HCT116 (cell line): ENCODE measurements around the gene CAPZB. TPM values are rescaled to one million over a fixed set of nuclear protein-coding genes. Genes with fewer than 3 reads are reported as not detected.

Experiments used
- ATAC-seq: fragments of 200-7000 bp; cut with Tn5 transposase; 2 replicates; pipeline ENCODE4 v1.9.1; 2020; ENCODE audit warnings: mild to moderate bottlenecking, moderate library complexity
- BruUV-seq: library from RNA; stranded (reverse); fragments of 400-500 nt; replicated peaks from 2 replicates; lab custom pipeline; 2021; lab: Mats Ljungman, UMichigan
- CTCF ChIA-PET: fragments of 300-600 bp; sonication (Branson Sonifier 250); formaldehyde crosslinking; loops from one replicate; lab custom pipeline; 2021; ENCODE audit warnings: antibody characterized with exemption; lab: Charles Lee
- POLR2A ChIA-PET: fragments of 300-600, 350-600 bp; sonication (Branson Sonifier 250); formaldehyde crosslinking; loops from one replicate; lab custom pipeline; 2021; ENCODE audit warnings: antibody characterized with exemption; lab: Charles Lee
- RAD21 ChIA-PET, 2 experiments: fragments of 300-600 bp; sonication (Branson Sonifier 250); formaldehyde crosslinking; loops; one replicate each; lab custom pipeline; 2023; ENCODE audit warnings: low total read pairs in 2 of 2; ENCODE audit not compliant: uncharacterized antibody in 2 of 2, unreplicated experiment in 2 of 2, low non-redundant PET in 1 of 2; lab: Charles Lee
- DNase-seq: peaks from one replicate; pipeline ENCODE4 v3.0.0-alpha.2; 2010; ENCODE audit warnings: low read depth, low spot score
- H2AFZ ChIP-seq: fragments of 200-600 bp; shearing (Covaris generic), sonication (generic); 2 replicates; pipeline ENCODE4 v1.6.1; 2017; ENCODE audit warnings: low read depth, mixed run types, mixed read lengths, antibody characterized with exemption, low read length; ENCODE audit not compliant: poor library complexity, severe bottlenecking
- H3K27ac ChIP-seq: 2 replicates; pipeline ENCODE4 v1.5.1; 2012; ENCODE audit warnings: low read depth, low read length
- H3K27me3 ChIP-seq: fragments of 200-600 bp; sonication (generic); 2 replicates; pipeline ENCODE4 v1.6.1; 2016; ENCODE audit warnings: mixed run types, low read length, mixed read lengths; ENCODE audit not compliant: insufficient read depth
- H3K36me3 ChIP-seq, 2 experiments: fragments of 200-500 bp in 1 of 2; fragments of 200-600 bp in 1 of 2; sonication (Bioruptor generic) in 1 of 2; sonication (generic) in 1 of 2; 2 replicates each; pipeline versions ENCODE4 v1.5.1 to v1.6.1; 2014 to 2016; ENCODE audit warnings: low read length in 2 of 2, inconsistent platforms in 1 of 2, mixed read lengths in 1 of 2, mixed run types in 1 of 2; ENCODE audit not compliant: insufficient read depth in 2 of 2, control insufficient read depth in 1 of 2
- H3K4me1 ChIP-seq, 2 experiments: fragments of 200-600 bp in 1 of 2; sonication (generic) in 1 of 2; 2 replicates each; pipeline versions ENCODE4 v1.5.1 to v1.6.1; 2012 to 2017; ENCODE audit warnings: low read length in 2 of 2, inconsistent platforms in 1 of 2, mild to moderate bottlenecking in 1 of 2, mixed read lengths in 1 of 2, mixed run types in 1 of 2, moderate library complexity in 1 of 2; ENCODE audit not compliant: insufficient read depth in 2 of 2, control insufficient read depth in 1 of 2
- H3K4me2 ChIP-seq: fragments of 200-600 bp; sonication (generic); 2 replicates; pipeline ENCODE4 v1.6.1; 2017; ENCODE audit warnings: mixed run types, low read length, mixed read lengths
- H3K4me3 ChIP-seq, 2 experiments: fragments of 200-600 bp in 1 of 2; sonication (generic) in 1 of 2; replicated peaks in 1 of 2; 2 replicates each; pipeline ENCODE4 v1.5.1; 2011 to 2016; ENCODE audit warnings: low read length in 2 of 2, control low read depth in 1 of 2, low read depth in 1 of 2, mild to moderate bottlenecking in 1 of 2, mixed read lengths in 1 of 2, mixed run types in 1 of 2
- H3K79me2 ChIP-seq: fragments of 200-600 bp; sonication (generic); 2 replicates; pipeline ENCODE4 v1.6.1; 2017; ENCODE audit warnings: mild to moderate bottlenecking, mixed run types, low read length, moderate library complexity, mixed read lengths; ENCODE audit not compliant: insufficient read depth
- H3K9ac ChIP-seq: fragments of 200-600 bp; sonication (generic); 2 replicates; pipeline ENCODE4 v1.6.1; 2016; ENCODE audit warnings: low read length, mixed read lengths
- H3K9me2 ChIP-seq: fragments of 200-600 bp; sonication (generic), shearing (Covaris generic); 2 replicates; pipeline ENCODE4 v1.6.1; 2017; ENCODE audit warnings: mixed run types, mild to moderate bottlenecking, moderate library complexity; ENCODE audit not compliant: insufficient read depth
- H3K9me3 ChIP-seq, 2 experiments: fragments of 200-500 bp in 1 of 2; fragments of 200-600 bp in 1 of 2; sonication (Bioruptor generic) in 1 of 2; sonication (generic) in 1 of 2; 2 replicates each; pipeline ENCODE4 v1.6.1; 2014 to 2017; ENCODE audit warnings: low read length in 2 of 2, mixed read lengths in 2 of 2, inconsistent platforms in 1 of 2, low read depth in 1 of 2, mild to moderate bottlenecking in 1 of 2, mixed run types in 1 of 2, moderate library complexity in 1 of 2; ENCODE audit not compliant: control insufficient read depth in 1 of 2, insufficient read depth in 1 of 2
- H4K20me1 ChIP-seq: fragments of 200-600 bp; sonication (generic), shearing (Covaris generic); 2 replicates; pipeline ENCODE4 v1.6.1; 2017; ENCODE audit warnings: mixed run types, mild to moderate bottlenecking, moderate library complexity; ENCODE audit not compliant: insufficient read depth
- ATF3 ChIP-seq: IDR thresholded peaks from 2 replicates; pipeline ENCODE4 v1.6.1; 2012
- MAX ChIP-seq: IDR thresholded peaks from 2 replicates; pipeline ENCODE4 v1.6.1; 2012
- POLR2A ChIP-seq: IDR thresholded peaks from 2 replicates; pipeline ENCODE4 v1.7.0; 2011; ENCODE audit warnings: borderline replicate concordance; ENCODE audit not compliant: insufficient read depth, insufficient read length; ENCODE audit errors: extremely low read depth
- REST ChIP-seq: IDR thresholded peaks from 2 replicates; pipeline ENCODE4 v1.6.1; 2012; ENCODE audit warnings: low read depth
- SIN3A ChIP-seq: IDR thresholded peaks from 2 replicates; pipeline ENCODE4 v1.6.1; 2012; ENCODE audit warnings: low read depth
- SRF ChIP-seq: IDR thresholded peaks from 2 replicates; pipeline ENCODE4 v1.6.1; 2012; ENCODE audit warnings: low read depth
- YY1 ChIP-seq: IDR thresholded peaks from 2 replicates; pipeline ENCODE4 v1.6.1; 2011; ENCODE audit warnings: low read length, low read depth, moderate library complexity, mild to moderate bottlenecking; ENCODE audit not compliant: insufficient replicate concordance; ENCODE audit errors: extremely low read depth
- ZBTB33 ChIP-seq: IDR thresholded peaks from 2 replicates; pipeline ENCODE4 v1.6.1; 2011; ENCODE audit warnings: mild to moderate bottlenecking, low read length, moderate library complexity; ENCODE audit not compliant: insufficient replicate concordance; ENCODE audit errors: extremely low read depth
- intact Hi-C: fragments of 100-400 bp; cut with micrococcal nuclease; formaldehyde crosslinking; loops from 2 replicates; pipeline ENCODE4 v1.10.0; 2022
- total RNA-seq: library from RNA; stranded (reverse); gene quantifications from one replicate; pipeline ENCODE4 v1.2.1, GENCODE V29; 2021; ENCODE audit not compliant: unreplicated experiment

Gene CAPZB
- total RNA-seq, 1 experiment from 2014 or later: 203 TPM

- no peak for TF ChIP-seq REST
- TF ChIP-seq SIN3A: no peak
- no peak for TF ChIP-seq POLR2A
Observed at GRCh38 chr1:19532519-19532918, 47.2 kb upstream of the CAPZB start (continued).

- no peaks in the 10 kb centered on the region for H3K36me3 ChIP-seq
- no peaks in the 10 kb centered on the region for H4K20me1 ChIP-seq
- H3K27me3 ChIP-seq: no peaks in the 10 kb centered on the region
- no peaks in the 10 kb centered on the region for H3K9me3 ChIP-seq
- no TSS peak for BruUV-seq
- intact Hi-C loops: no loop called here
- H3K27ac ChIP-seq: no peak overlapping the region
- no peaks in the 10 kb centered on the region for H3K79me2 ChIP-seq
- no peak overlapping the region for H2AFZ ChIP-seq
- DNase-seq: no peak
- no peak overlapping the region for H3K9ac ChIP-seq
- ChIA-PET RAD21 (no interaction called here), CTCF (no interaction called here), POLR2A (no interaction called here)
- TF ChIP-seq ZBTB33: no peak
- no peak for TF ChIP-seq ATF3
- no peak for TF ChIP-seq YY1
- TF ChIP-seq MAX: no peak
- TF ChIP-seq SRF: no peak
- H3K4me3 ChIP-seq: no peak overlapping the region
- ATAC-seq: no peak
- no peaks in the 10 kb centered on the region for H3K4me1 ChIP-seq
- no peaks in the 10 kb centered on the region for H3K9me2 ChIP-seq
- H3K4me2 ChIP-seq: no peak overlapping the region
Observed at GRCh38 chr1:19529664-19530063, 44.3 kb upstream of the CAPZB start.
